IPS DF 6.9 (cell line): ENCODE results near the gene POU2F2.

ENCODE experiments used
- DNase-seq: peaks from one replicate; pipeline ENCODE4 v3.0.0-alpha.2; 2013; ENCODE audit warnings: low read depth, low spot score
- H3K27ac ChIP-seq: one replicate; pipeline ENCODE4 v1.5.1; 2013; ENCODE audit warnings: low read length, control low read depth
- H3K27me3 ChIP-seq: 2 replicates; pipeline ENCODE4 v1.6.1; 2013; ENCODE audit warnings: mild to moderate bottlenecking, low read length; ENCODE audit not compliant: control insufficient read depth, insufficient read depth
- H3K36me3 ChIP-seq: 2 replicates; pipeline ENCODE4 v1.6.1; 2013; ENCODE audit warnings: low read length; ENCODE audit not compliant: control insufficient read depth, insufficient read depth
- H3K4me1 ChIP-seq: 2 replicates; pipeline ENCODE4 v1.6.1; 2013; ENCODE audit warnings: low read length; ENCODE audit not compliant: control insufficient read depth, insufficient read depth
- H3K4me3 ChIP-seq: 2 replicates; pipeline ENCODE4 v1.5.1; 2013; ENCODE audit warnings: mild to moderate bottlenecking, low read length
- H3K9me3 ChIP-seq: 2 replicates; pipeline ENCODE4 v1.6.1; 2013; ENCODE audit warnings: low read length, inconsistent platforms; ENCODE audit not compliant: control insufficient read depth, insufficient read depth
- WGBS: extraction: QIAGEN DNeasy Blood & Tissue Kit; methylation state at CpG from one replicate; pipeline ENCODE4 v1.1.7; 2013; ENCODE audit warnings: mixed read lengths, missing lambda C conversion rate; ENCODE audit not compliant: insufficient read length, insufficient coverage; 5-methylcytosine and 5-hydroxymethylcytosine counted together

POU2F2 gene

GRCh38 chr19:42155796-42156195 lies 23.6 kb upstream of the POU2F2 start:
- H3K36me3 ChIP-seq: no peaks in the 10 kb centered on the region
- H3K9me3 ChIP-seq: no peaks in the 10 kb centered on the region
- H3K27me3 ChIP-seq: no peaks in the 10 kb centered on the region
- WGBS: no CpG with 5 or more reads among the region's 10 CpGs
- peaks cover 3% of the 10 kb centered on the region; the same call in 1 of the 2 replicates for H3K4me1 ChIP-seq
- H3K27ac ChIP-seq: no peak overlapping the region
- H3K4me3 ChIP-seq: no peak overlapping the region
- DNase-seq: no peak

GRCh38 chr19:42154471-42155323 lies 22.5 kb upstream of the POU2F2 start:
- H3K9me3 ChIP-seq: no peaks in the 10 kb centered on the region
- WGBS: no CpG with 5 or more reads among the region's 15 CpGs
- H3K27me3 ChIP-seq: no peaks in the 10 kb centered on the region
- H3K36me3 ChIP-seq: no peaks in the 10 kb centered on the region
- H3K4me1 ChIP-seq: peaks cover 8% of the 10 kb centered on the region; the same call in 1 of the 2 replicates
- no peak overlapping the region for H3K27ac ChIP-seq
- no peak overlapping the region for H3K4me3 ChIP-seq
- DNase-seq: no peak

GRCh38 chr19:42153672-42154433 lies 21.6 kb upstream of the POU2F2 start:
- Histone ChIP-seq H3K36me3 (no peaks in the 10 kb centered on the region), H3K27me3 (no peaks in the 10 kb centered on the region), H3K4me3 (no peak overlapping the region), H3K4me1 (peaks cover 8% of the 10 kb centered on the region; the same call in 1 of the 2 replicates), H3K27ac (no peak overlapping the region), H3K9me3 (no peaks in the 10 kb centered on the region)
- no peak for DNase-seq
- no CpG with 5 or more reads among the region's 20 CpGs for WGBS

- WGBS: no CpG with 5 or more reads among the region's 25 CpGs
- no peaks in the 10 kb centered on the region for H3K9me3 ChIP-seq
- DNase-seq: no peak
- no peaks in the 10 kb centered on the region for H3K27me3 ChIP-seq
- peaks cover 8% of the 10 kb centered on the region; the same call in 1 of the 2 replicates for H3K4me1 ChIP-seq
- no peak overlapping the region for H3K27ac ChIP-seq
- no peak overlapping the region for H3K4me3 ChIP-seq
- no peaks in the 10 kb centered on the region for H3K36me3 ChIP-seq
Observed at GRCh38 chr19:42152910-42153671, 20.8 kb upstream of the POU2F2 start.

- H3K4me3 ChIP-seq: no peak overlapping the region
- H3K4me1 ChIP-seq: peaks cover 8% of the 10 kb centered on the region; the same call in 1 of the 2 replicates
- WGBS: no CpG with 5 or more reads among the region's 20 CpGs
- no peaks in the 10 kb centered on the region for H3K9me3 ChIP-seq
- H3K36me3 ChIP-seq: no peaks in the 10 kb centered on the region
- H3K27me3 ChIP-seq: no peaks in the 10 kb centered on the region
- no peak overlapping the region for H3K27ac ChIP-seq
- no peak for DNase-seq
Observed at GRCh38 chr19:42151782-42152684, 19.8 kb upstream of the POU2F2 start.

- no peak overlapping the region for H3K27ac ChIP-seq
- no peak for DNase-seq
- H3K4me3 ChIP-seq: no peak overlapping the region
- H3K9me3 ChIP-seq: no peaks in the 10 kb centered on the region
- WGBS: no CpG with 5 or more reads among the region's 9 CpGs
- no peaks in the 10 kb centered on the region for H3K36me3 ChIP-seq
- H3K27me3 ChIP-seq: no peaks in the 10 kb centered on the region
- peaks cover 8% of the 10 kb centered on the region; the same call in 1 of the 2 replicates for H3K4me1 ChIP-seq
Observed at GRCh38 chr19:42150911-42151361, 18.7 kb upstream of the POU2F2 start.

GRCh38 chr19:42150364-42150763 lies 18.1 kb upstream of the POU2F2 start:
- no peak overlapping the region for H3K4me3 ChIP-seq
- DNase-seq: no peak
- no peaks in the 10 kb centered on the region for H3K36me3 ChIP-seq
- peaks cover 8% of the 10 kb centered on the region; the same call in 1 of the 2 replicates for H3K4me1 ChIP-seq
- no CpG with 5 or more reads among the region's 17 CpGs for WGBS
- no peaks in the 10 kb centered on the region for H3K9me3 ChIP-seq
- no peaks in the 10 kb centered on the region for H3K27me3 ChIP-seq
- H3K27ac ChIP-seq: no peak overlapping the region

- Histone ChIP-seq H3K27me3 (no peaks in the 10 kb centered on the region), H3K4me3 (no peak overlapping the region), H3K36me3 (no peaks in the 10 kb centered on the region), H3K27ac (no peak overlapping the region), H3K9me3 (no peaks in the 10 kb centered on the region), H3K4me1 (peaks cover 8% of the 10 kb centered on the region; the same call in 1 of the 2 replicates)
- no CpG with 5 or more reads among the region's 5 CpGs for WGBS
- DNase-seq: no peak
Observed at GRCh38 chr19:42149447-42150202, 17.4 kb upstream of the POU2F2 start.

GRCh38 chr19:42148266-42148665 lies 16.0 kb upstream of the POU2F2 start:
- H3K4me3 ChIP-seq: no peak overlapping the region
- DNase-seq: no peak
- H3K9me3 ChIP-seq: no peaks in the 10 kb centered on the region
- no peak overlapping the region for H3K27ac ChIP-seq
- H3K27me3 ChIP-seq: no peaks in the 10 kb centered on the region
- peaks cover 8% of the 10 kb centered on the region; the same call in 1 of the 2 replicates for H3K4me1 ChIP-seq
- no peaks in the 10 kb centered on the region for H3K36me3 ChIP-seq
- no CpG with 5 or more reads among the region's 5 CpGs for WGBS
